GM18498 (cell line): ENCODE data around the gene CBFA2T2.

Experiments used
- ATAC-seq: cut with Tn5 transposase; IDR thresholded peaks from one replicate; pipeline ENCODE4 v1.9.1; 2021; ENCODE audit warnings: mild to moderate bottlenecking, moderate library complexity; ENCODE audit not compliant: unreplicated experiment

CBFA2T2 gene

GRCh38 chr20:33674294-33675135, 184.6 kb downstream of the CBFA2T2 start, which contains the start of gene NECAB3:
Gene NECAB3 (minus strand): TSS chr20:33674428. CDS start chr20:33674352, 76 bp downstream.
- peak; percentile 75 for ATAC-seq

- ATAC-seq, result no peak
Observed at GRCh38 chr20:33675136-33675959, 185.5 kb downstream of the CBFA2T2 start.

GRCh38 chr20:33676121-33676520, 186.2 kb downstream of the CBFA2T2 start:
- ATAC-seq, result no peak

- ATAC-seq, result no peak
Observed at GRCh38 chr20:33676652-33677645, 187.1 kb downstream of the CBFA2T2 start.

GRCh38 chr20:33677991-33678702, 188.3 kb downstream of the CBFA2T2 start:
- no peak for ATAC-seq

GRCh38 chr20:33679758-33680485, 190.0 kb downstream of the CBFA2T2 start:
- peak; percentile 60 for ATAC-seq

GRCh38 chr20:33680686-33681085, 190.8 kb downstream of the CBFA2T2 start:
- no peak for ATAC-seq

- no peak for ATAC-seq
Observed at GRCh38 chr20:33681288-33681687, 191.4 kb downstream of the CBFA2T2 start.

GRCh38 chr20:33681728-33682353, 191.9 kb downstream of the CBFA2T2 start:
- no peak for ATAC-seq

GRCh38 chr20:33684533-33685327, 194.8 kb downstream of the CBFA2T2 start:
- no peak for ATAC-seq

GRCh38 chr20:33685328-33686099, 195.6 kb downstream of the CBFA2T2 start:
- peak; percentile 40 for ATAC-seq

- ATAC-seq, result peak; percentile 86
Observed at GRCh38 chr20:33686100-33686983, 196.4 kb downstream of the CBFA2T2 start, which contains the start of gene E2F1. Gene E2F1 (minus strand): TSS chr20:33686385. CDS start chr20:33686264, 121 bp downstream.

- no peak for ATAC-seq
Observed at GRCh38 chr20:33686984-33687366, 197.1 kb downstream of the CBFA2T2 start.

GRCh38 chr20:33687370-33687915, 197.5 kb downstream of the CBFA2T2 start:
- no peak for ATAC-seq

GRCh38 chr20:33687993-33688937, 198.4 kb downstream of the CBFA2T2 start:
- no peak for ATAC-seq
